Measurements from ENCODE around the gene DPH7. TPM values are rescaled to one million over a fixed set of nuclear protein-coding genes. Genes with fewer than 3 reads are reported as not detected.

DPH7 gene
- total and polyA plus RNA-seq, 2 of the 8 experiments (the other 6 are each of a cell fraction or from before 2014, with no cell fraction given) = 44.6 to 45.5 TPM

DNA sequence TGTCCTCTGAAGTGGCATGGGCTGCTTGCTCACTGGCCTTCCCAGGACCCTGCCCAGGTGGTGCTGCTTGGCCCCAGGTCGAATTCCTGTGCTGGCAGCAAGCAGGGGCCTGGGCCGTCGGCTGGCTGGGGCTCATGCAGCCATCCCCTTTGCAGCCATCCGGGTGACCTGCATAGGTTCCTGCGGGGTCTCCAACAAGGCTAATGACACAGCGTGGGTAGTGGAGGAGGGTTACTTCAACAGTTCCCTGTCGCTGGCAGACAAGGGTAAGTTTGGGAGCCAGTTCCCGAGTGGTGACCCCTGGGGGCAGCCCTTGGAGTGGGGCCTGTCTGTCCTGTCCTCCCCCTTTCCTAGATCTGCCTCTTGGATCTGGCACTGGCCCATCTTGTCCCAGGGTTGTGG is 34.0 kb upstream of the DPH7 start:
- Histone ChIP-seq H4K5ac (ENCODE audit: insufficient read length, low read depth, low read length) (no peak overlapping the region), H2BK12ac (ENCODE audit: low read depth, low read length) (0 out of 2 replicates have a peak overlapping the region, but pooled peaks have one; percentile 23), H2AFZ (ENCODE audit: low read length) (no peak overlapping the region), H2BK5ac (ENCODE audit: low read depth, low read length) (no peak overlapping the region), H3K36me3 (ENCODE audit: control insufficient read depth in 2 of 4, insufficient read depth in 4 of 4, low read length in 3 of 4) (peaks cover 3 to 25% (median 11%) of the 10 kb centered on the region in 4 experiments; a peak in 6 of 8 replicates), H4K8ac (ENCODE audit: extremely low read depth, insufficient read depth, low read length) (peak overlapping the region; percentile 25; the same call in 1 of the 2 replicates), H3K14ac (ENCODE audit: insufficient read length) (no peak overlapping the region), H3K79me1 (ENCODE audit: low read depth, low read length) (peaks cover 5% of the 10 kb centered on the region; the same call in 1 of the 2 replicates), H3K56ac (replicated peaks; ENCODE audit: insufficient read length, low read depth, low read length) (no peak overlapping the region), H3K79me2 (ENCODE audit: control insufficient read depth in 1 of 2, insufficient read depth in 2 of 2, low read length in 2 of 2) (peaks cover 0 to 18% of the 10 kb centered on the region in 2 experiments; a peak in 2 of 4 replicates), H3K23me2 (ENCODE audit: low read depth, low read length) (no peaks in the 10 kb centered on the region; the same call in 1 of the 2 replicates), H3K4me3 (ENCODE audit: extremely low read depth in 1 of 4, insufficient read depth in 2 of 4, low read depth in 3 of 4, low read length in 4 of 4) (no peak overlapping the region), H4K91ac (replicated peaks; ENCODE audit: insufficient read length, low read length) (no peak overlapping the region), H3K4me2 (ENCODE audit: insufficient read depth in 1 of 2, low read depth in 2 of 2, low read length in 2 of 2) (no peak overlapping the region), H3K27me3 (replicated peaks in 1 of 4; ENCODE audit: control insufficient read depth in 3 of 4, extremely low read depth in 1 of 4, insufficient read depth in 3 of 4, low read length in 3 of 4) (no peaks in the 10 kb centered on the region), H3K9me3 (ENCODE audit: insufficient read depth in 2 of 2, low read depth in 1 of 2, low read length in 1 of 2) (no peaks in the 10 kb centered on the region), H2AK5ac (ENCODE audit: low read depth, low read length) (no peak overlapping the region), H2BK120ac (replicated peaks; ENCODE audit: low read depth, low read length) (no peak overlapping the region), H3K18ac (ENCODE audit: extremely low read depth, low read length) (no peak overlapping the region), H2BK15ac (ENCODE audit: low read length) (no peak overlapping the region), H3K23ac (ENCODE audit: insufficient read length) (no peak overlapping the region), H4K20me1 (replicated peaks in 1 of 2; ENCODE audit: control insufficient read depth in 1 of 2, insufficient read depth in 2 of 2, low read length in 2 of 2) (peaks cover 13 to 21% of the 10 kb centered on the region in 2 experiments), H3K9ac (replicated peaks in 1 of 4; ENCODE audit: extremely low read depth in 1 of 4, low read depth in 3 of 4, low read length in 3 of 4) (no peak overlapping the region), H3K4ac (replicated peaks; ENCODE audit: insufficient read length, low read depth, low read length) (no peak overlapping the region), H3K4me1 (replicated peaks in 1 of 4; ENCODE audit: control insufficient read depth in 3 of 4, insufficient read depth in 4 of 4, low read length in 3 of 4) (peaks cover 0 to 7% (median 5%) of the 10 kb centered on the region in 4 experiments; a peak in 4 of 7 replicates), H2BK20ac (ENCODE audit: low read length) (no peak overlapping the region), H3K27ac (ENCODE audit: low read depth, low read length) (no peak overlapping the region; the same call in 1 of the 2 replicates)
- ChIA-PET CTCF (ENCODE audit: partially characterized antibody) (no interaction called here), POLR2A (ENCODE audit: partially characterized antibody) (interaction anchor here (0.7 to 1.7 kb wide), 4 partner anchors 14 to 54 kb away, joined by 3 to 4 read pairs (median 4); no protein-coding TSS in a partner anchor)
- 84% methylated on average over 8 of the region's 8 CpGs; no CpG with 5 or more reads in 1 of the 2 experiments for WGBS, 2 experiments (ENCODE audit: extremely low coverage in 1 of 2, insufficient coverage in 1 of 2, insufficient read length in 1 of 2, insufficient replicate concordance in 2 of 2, low coverage in 1 of 2, low lambda C conversion rate in 2 of 2, missing lambda C conversion rate in 1 of 2)
- DNase-seq (ENCODE audit: low read depth in 1 of 2, low spot score in 2 of 2) = no peak
- TF ChIP-seq JUND (IDR thresholded peaks at IDR 0.05; ENCODE audit: low read length) (no peak), SIX5 (IDR thresholded peaks at IDR 0.05; ENCODE audit: low read depth, low read length) (no peak), CHD2 (IDR thresholded peaks at IDR 0.05; ENCODE audit: low read length) (no peak), SIN3A (conservative IDR thresholded peaks at IDR 0.05 in 1 of 2, IDR thresholded peaks at IDR 0.05 in 1 of 2; ENCODE audit: low read depth in 1 of 2, low read length in 2 of 2) (no peak), SP4 (IDR thresholded peaks at IDR 0.05; ENCODE audit: low read length) (no peak), GTF2F1 (IDR thresholded peaks at IDR 0.05; ENCODE audit: borderline replicate concordance, low read depth, low read length) (no peak)
- no peak for FAIRE-seq
